SK-N-SH (cell line): Measurements from ENCODE around the gene COL26A1. TPM values are rescaled to one million over a fixed set of nuclear protein-coding genes. Genes with fewer than 3 reads are reported as not detected.

Experiments
- CTCF ChIA-PET: fragments of 300-600, 350-600 bp; formaldehyde crosslinking; extraction: SDS; loops from one replicate; lab custom pipeline; 2021; lab: Yijun Ruan, JAX
- POLR2A ChIA-PET: fragments of 350-600 bp; sonication (Branson Sonifier 250); formaldehyde crosslinking; extraction: SDS; loops from one replicate; lab custom pipeline; 2020; ENCODE audit warnings: antibody characterized with exemption, inconsistent platforms; lab: Yijun Ruan, JAX
- DNase-seq: peaks from one replicate; pipeline ENCODE4 v3.0.0; 2012
- H2AFZ ChIP-seq: fragments of 200-600 bp; sonication (generic); 2 replicates; pipeline ENCODE4 v1.8.1; 2016; ENCODE audit warnings: antibody characterized with exemption, mild to moderate bottlenecking, low read depth
- H3F3A ChIP-seq: fragments of 200-600 bp; sonication (generic); replicated peaks from 2 replicates; pipeline ENCODE3; 2016; ENCODE audit warnings: antibody characterized with exemption, mild to moderate bottlenecking; ENCODE audit not compliant: insufficient read depth
- H3K27ac ChIP-seq, 2 experiments: fragments of 200-500 bp in 1 of 2; fragments of 200-600 bp in 1 of 2; sonication (Bioruptor generic) in 1 of 2; sonication (generic), shearing (Covaris generic) in 1 of 2; 2 replicates each; pipeline versions ENCODE4 v1.5.1 to v1.6.1; 2014 to 2016; ENCODE audit warnings: low read depth in 2 of 2, inconsistent platforms in 1 of 2, low read length in 1 of 2, mild to moderate bottlenecking in 1 of 2, mixed read lengths in 1 of 2
- H3K27me3 ChIP-seq: fragments of 200-600 bp; sonication (generic), shearing (Covaris generic); 2 replicates; pipeline ENCODE4 v1.6.1; 2016; ENCODE audit warnings: mixed run types; ENCODE audit not compliant: insufficient read depth
- H3K36me3 ChIP-seq, 2 experiments: fragments of 200-500 bp in 1 of 2; fragments of 200-600 bp in 1 of 2; sonication (Bioruptor generic) in 1 of 2; sonication (generic) in 1 of 2; replicated peaks in 1 of 2; 2 replicates each; pipeline versions ENCODE3 to v1.5.1; 2014 to 2016; ENCODE audit warnings: low read length in 1 of 2, mild to moderate bottlenecking in 1 of 2; ENCODE audit not compliant: insufficient read depth in 2 of 2, control insufficient read depth in 1 of 2
- H3K4me1 ChIP-seq, 2 experiments: fragments of 200-500 bp in 1 of 2; fragments of 200-600 bp in 1 of 2; sonication (Bioruptor generic) in 1 of 2; sonication (generic), shearing (Covaris generic) in 1 of 2; 2 replicates each; pipeline versions ENCODE4 v1.5.1 to v1.6.1; 2014 to 2016; ENCODE audit warnings: low read depth in 1 of 2, low read length in 1 of 2, mixed run types in 1 of 2; ENCODE audit not compliant: insufficient read depth in 2 of 2, control insufficient read depth in 1 of 2
- H3K4me2 ChIP-seq: fragments of 200-600 bp; sonication (generic), shearing (Covaris generic); 2 replicates; pipeline ENCODE4 v1.6.1; 2017; ENCODE audit warnings: mixed run types
- H3K4me3 ChIP-seq, 2 experiments: fragments of 200-500 bp in 1 of 2; fragments of 200-600 bp in 1 of 2; sonication (Bioruptor generic) in 1 of 2; sonication (generic), shearing (Covaris generic) in 1 of 2; 2 replicates each; pipeline versions ENCODE4 v1.5.1 to v1.8.1; 2014 to 2016; ENCODE audit warnings: low read depth in 2 of 2, inconsistent platforms in 1 of 2, low read length in 1 of 2, mild to moderate bottlenecking in 1 of 2, mixed read lengths in 1 of 2, moderate library complexity in 1 of 2
- H3K79me2 ChIP-seq: fragments of 200-600 bp; sonication (generic); 2 replicates; pipeline ENCODE4 v1.8.1; 2017; ENCODE audit warnings: mild to moderate bottlenecking; ENCODE audit not compliant: insufficient read depth
- H3K9ac ChIP-seq: fragments of 200-600 bp; sonication (generic); 2 replicates; pipeline ENCODE4 v1.6.1; 2017; ENCODE audit warnings: mixed run types
- H3K9me2 ChIP-seq: fragments of 200-600 bp; sonication (generic); 2 replicates; pipeline ENCODE4 v1.6.1; 2017; ENCODE audit warnings: mixed run types
- H3K9me3 ChIP-seq: fragments of 200-600 bp; sonication (generic); 2 replicates; pipeline ENCODE4 v1.6.1; 2017; ENCODE audit warnings: mixed run types, mild to moderate bottlenecking, moderate library complexity
- H4K20me1 ChIP-seq: fragments of 200-600 bp; sonication (generic); 2 replicates; pipeline ENCODE4 v1.6.1; 2017; ENCODE audit warnings: mild to moderate bottlenecking, mixed run types; ENCODE audit not compliant: insufficient read depth
- CTCF ChIP-seq: fragments of 200-600 bp; sonication (generic); IDR thresholded peaks from 2 replicates; pipeline ENCODE4 v1.6.1; 2017; ENCODE audit warnings: antibody characterized with exemption, mild to moderate bottlenecking, moderate library complexity
- FOXJ3 ChIP-seq: sonication (generic); formaldehyde crosslinking; IDR thresholded peaks from 2 replicates; pipeline ENCODE4 v1.5.1; 2020; ENCODE audit warnings: mild to moderate bottlenecking, missing genetic modification reagents
- FOXM1 ChIP-seq: IDR thresholded peaks from 2 replicates; pipeline ENCODE4 v1.4.0; 2012; ENCODE audit warnings: low read depth, mild to moderate bottlenecking
- GATA2 ChIP-seq: sonication (generic); formaldehyde crosslinking; IDR thresholded peaks from 2 replicates; pipeline ENCODE4 v1.5.0; 2020; ENCODE audit warnings: mild to moderate bottlenecking, missing genetic modification reagents
- MAX ChIP-seq: IDR thresholded peaks from 2 replicates; pipeline ENCODE4 v1.4.0; 2012; ENCODE audit warnings: low read depth
- MXI1 ChIP-seq: IDR thresholded peaks from 2 replicates; pipeline ENCODE4 v1.6.1; 2012; ENCODE audit warnings: mild to moderate bottlenecking, low read depth, low read length, improper control_type of control experiment
- NFIC ChIP-seq: IDR thresholded peaks from 2 replicates; pipeline ENCODE4 v1.4.0; 2012; ENCODE audit warnings: borderline replicate concordance
- POLR2AphosphoS5 ChIP-seq: IDR thresholded peaks from 2 replicates; pipeline ENCODE4 v1.6.1; 2012; ENCODE audit warnings: low read depth, low read length
- RXRA ChIP-seq: IDR thresholded peaks from 2 replicates; pipeline ENCODE4 v1.4.0; 2012; ENCODE audit warnings: low read depth, mild to moderate bottlenecking, borderline replicate concordance
- SIN3A ChIP-seq: IDR thresholded peaks from 2 replicates; pipeline ENCODE4 v1.6.1; 2012; ENCODE audit warnings: low read depth, mild to moderate bottlenecking, low read length, moderate library complexity, borderline replicate concordance
- SMC3 ChIP-seq: IDR thresholded peaks from 2 replicates; pipeline ENCODE4 v1.6.1; 2012; ENCODE audit warnings: low read depth, low read length, improper control_type of control experiment
- TAF1 ChIP-seq: IDR thresholded peaks from 2 replicates; pipeline ENCODE4 v1.6.1; 2012; ENCODE audit warnings: low read depth, mild to moderate bottlenecking, low read length, moderate library complexity, borderline replicate concordance
- TEAD4 ChIP-seq: IDR thresholded peaks from 2 replicates; pipeline ENCODE4 v1.4.0; 2012; ENCODE audit warnings: mild to moderate bottlenecking, borderline replicate concordance; ENCODE audit not compliant: insufficient read depth
- YY1 ChIP-seq: IDR thresholded peaks from 2 replicates; pipeline ENCODE4 v1.4.0; 2012; ENCODE audit warnings: low read depth, mild to moderate bottlenecking
- WGBS: methylation state at CpG from one replicate; pipeline ENCODE4 v1.1.6; 2017; ENCODE audit warnings: low lambda C conversion rate; 5-methylcytosine and 5-hydroxymethylcytosine counted together
- polyA plus RNA-seq, 3 experiments: library from polyadenylated mRNA; depleted of rRNA; stranded (reverse); fragments of >200 nt; gene quantifications; 2 replicates each; pipeline ENCODE4 v1.2.3, GENCODE V29; 2012
- TF ChIP-seq, protein P1 (sequence below): fragments of 150-350 bp; IDR thresholded peaks from 2 replicates; pipeline ENCODE4 v1.6.1; 2016; ENCODE audit warnings: mild to moderate bottlenecking, low read depth, low read length
- TF ChIP-seq, protein P2 (sequence below): IDR thresholded peaks from 2 replicates; pipeline ENCODE4 v1.4.0; 2012; ENCODE audit warnings: low read depth, borderline replicate concordance

The COL26A1 gene
- polyA plus RNA-seq, 1 of the 3 experiments (the other 2 are of a cell fraction): 0.05 TPM

DNA sequence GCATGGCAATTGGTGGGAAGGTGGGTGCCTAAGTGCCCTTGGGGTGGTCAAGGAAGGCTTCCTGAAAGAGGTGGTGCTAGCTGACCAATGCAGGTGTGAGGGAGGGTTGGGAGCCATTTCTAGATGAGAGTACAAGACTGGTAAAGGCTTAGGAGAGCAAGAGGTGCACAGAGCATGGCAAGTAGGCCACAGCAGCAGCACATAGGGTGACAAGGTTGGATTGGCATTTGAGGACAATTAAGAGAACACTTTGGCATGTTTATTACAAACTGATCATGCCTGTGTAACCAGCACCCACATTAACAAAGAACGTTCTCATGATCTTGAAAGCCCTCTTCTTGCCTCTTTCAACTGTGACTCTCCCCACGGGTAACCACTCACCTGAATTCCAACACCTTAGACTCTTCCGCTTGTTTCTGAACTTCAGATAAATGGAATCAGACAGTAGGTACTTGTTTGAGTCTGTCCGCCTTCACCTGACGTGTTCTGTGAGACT is 158.8 kb downstream of the COL26A1 start:
- Histone ChIP-seq H3F3A (no peaks in the 10 kb centered on the region), H2AFZ (no peak overlapping the region), H3K27ac (no peak overlapping the region), H3K79me2 (no peaks in the 10 kb centered on the region), H3K9ac (no peak overlapping the region), H3K9me2 (no peaks in the 10 kb centered on the region), H3K4me1 (no peaks in the 10 kb centered on the region), H3K36me3 (no peaks in the 10 kb centered on the region), H3K4me3 (no peak overlapping the region), H3K4me2 (no peak overlapping the region), H4K20me1 (no peaks in the 10 kb centered on the region), H3K27me3 (0 out of 2 replicates have a peak, but pooled peaks cover 7% of the 10 kb centered on the region), H3K9me3 (no peaks in the 10 kb centered on the region)
- WGBS: 50% methylated on average over 5 of the region's 5 CpGs
- TF ChIP-seq SMC3 (no peak), TAF1 (no peak), GATA2 (CRISPR knock-in tag) (no peak), NFIC (no peak), CTCF (no peak), POLR2AphosphoS5 (no peak), FOXM1 (no peak), TEAD4 (no peak), YY1 (no peak), FOXJ3 (CRISPR knock-in tag) (no peak), RXRA (no peak), MAX (no peak), MXI1 (no peak), SIN3A (no peak)
- TF ChIP-seq, protein P1, sequence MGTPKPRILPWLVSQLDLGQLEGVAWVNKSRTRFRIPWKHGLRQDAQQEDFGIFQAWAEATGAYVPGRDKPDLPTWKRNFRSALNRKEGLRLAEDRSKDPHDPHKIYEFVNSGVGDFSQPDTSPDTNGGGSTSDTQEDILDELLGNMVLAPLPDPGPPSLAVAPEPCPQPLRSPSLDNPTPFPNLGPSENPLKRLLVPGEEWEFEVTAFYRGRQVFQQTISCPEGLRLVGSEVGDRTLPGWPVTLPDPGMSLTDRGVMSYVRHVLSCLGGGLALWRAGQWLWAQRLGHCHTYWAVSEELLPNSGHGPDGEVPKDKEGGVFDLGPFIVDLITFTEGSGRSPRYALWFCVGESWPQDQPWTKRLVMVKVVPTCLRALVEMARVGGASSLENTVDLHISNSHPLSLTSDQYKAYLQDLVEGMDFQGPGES: no peak
- TF ChIP-seq, protein P2, sequence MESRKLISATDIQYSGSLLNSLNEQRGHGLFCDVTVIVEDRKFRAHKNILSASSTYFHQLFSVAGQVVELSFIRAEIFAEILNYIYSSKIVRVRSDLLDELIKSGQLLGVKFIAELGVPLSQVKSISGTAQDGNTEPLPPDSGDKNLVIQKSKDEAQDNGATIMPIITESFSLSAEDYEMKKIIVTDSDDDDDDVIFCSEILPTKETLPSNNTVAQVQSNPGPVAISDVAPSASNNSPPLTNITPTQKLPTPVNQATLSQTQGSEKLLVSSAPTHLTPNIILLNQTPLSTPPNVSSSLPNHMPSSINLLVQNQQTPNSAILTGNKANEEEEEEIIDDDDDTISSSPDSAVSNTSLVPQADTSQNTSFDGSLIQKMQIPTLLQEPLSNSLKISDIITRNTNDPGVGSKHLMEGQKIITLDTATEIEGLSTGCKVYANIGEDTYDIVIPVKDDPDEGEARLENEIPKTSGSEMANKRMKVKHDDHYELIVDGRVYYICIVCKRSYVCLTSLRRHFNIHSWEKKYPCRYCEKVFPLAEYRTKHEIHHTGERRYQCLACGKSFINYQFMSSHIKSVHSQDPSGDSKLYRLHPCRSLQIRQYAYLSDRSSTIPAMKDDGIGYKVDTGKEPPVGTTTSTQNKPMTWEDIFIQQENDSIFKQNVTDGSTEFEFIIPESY: no peak
- DNase-seq: no peak
- POLR2A ChIA-PET: no interaction called here
- CTCF ChIA-PET: interaction anchor here (1.6 kb wide), 1 partner anchor 14 kb away, joined by 3 read pairs; no protein-coding TSS in a partner anchor
